IMR-90 (cell line): Measurements from ENCODE around the gene TM9SF4. TPM values are rescaled to one million over a fixed set of nuclear protein-coding genes. Genes with fewer than 3 reads are reported as not detected.

ENCODE experiments used
- ATAC-seq: fragments of 200-7000 bp; cut with Tn5 transposase; 2 replicates; pipeline ENCODE4 v1.9.1; 2020; ENCODE audit warnings: low read depth, mild to moderate bottlenecking, moderate library complexity
- BruUV-seq: library from RNA; stranded (reverse); fragments of 400-500 nt; replicated peaks from 2 replicates; lab custom pipeline; 2021; lab: Mats Ljungman, UMichigan
- CTCF ChIA-PET: fragments of 300-600 bp; formaldehyde crosslinking; extraction: SDS; loops from one replicate; lab custom pipeline; 2021; ENCODE audit warnings: antibody characterized with exemption; lab: Yijun Ruan, JAX
- POLR2A ChIA-PET: fragments of 300-600 bp; sonication (Branson Sonifier 250); formaldehyde crosslinking; loops from one replicate; lab custom pipeline; 2022; ENCODE audit warnings: antibody characterized with exemption; ENCODE audit not compliant: unreplicated experiment; lab: Charles Lee
- DNase-seq: peaks from one replicate; pipeline ENCODE4 v3.0.0; 2013
- H2AFZ ChIP-seq: replicated peaks from 2 replicates; pipeline ENCODE3; 2013; ENCODE audit warnings: low read length, mild to moderate bottlenecking; ENCODE audit not compliant: poor library complexity
- H2AK5ac ChIP-seq: 2 replicates; pipeline ENCODE4 v1.6.1; 2013; ENCODE audit warnings: low read depth, low read length, inconsistent platforms
- H2AK9ac ChIP-seq: replicated peaks from 2 replicates; pipeline ENCODE3; 2013; ENCODE audit warnings: mild to moderate bottlenecking, low read depth, low read length, moderate library complexity; ENCODE audit not compliant: poor library complexity
- H2BK120ac ChIP-seq: 2 replicates; pipeline ENCODE4 v1.6.1; 2013; ENCODE audit warnings: low read depth, low read length, inconsistent platforms
- H2BK15ac ChIP-seq: 3 replicates; pipeline ENCODE4 v1.6.1; 2013; ENCODE audit warnings: low read depth, low read length, inconsistent platforms
- H2BK20ac ChIP-seq: 2 replicates; pipeline ENCODE4 v1.6.1; 2013; ENCODE audit warnings: low read depth, mild to moderate bottlenecking, inconsistent platforms, low read length, moderate library complexity
- H2BK5ac ChIP-seq: 2 replicates; pipeline ENCODE4 v1.6.1; 2013; ENCODE audit warnings: mild to moderate bottlenecking, low read depth, low read length, inconsistent platforms; ENCODE audit not compliant: poor library complexity, severe bottlenecking
- H3K14ac ChIP-seq: replicated peaks from 2 replicates; pipeline ENCODE4 v1.6.1; 2013; ENCODE audit warnings: low read depth, low read length, inconsistent platforms
- H3K18ac ChIP-seq: 2 replicates; pipeline ENCODE4 v1.6.1; 2013; ENCODE audit warnings: low read depth, low read length, control low read depth
- H3K23ac ChIP-seq: 2 replicates; pipeline ENCODE4 v1.6.1; 2013; ENCODE audit warnings: low read depth, low read length, inconsistent platforms
- H3K27ac ChIP-seq: 2 replicates; pipeline ENCODE4 v1.5.1; 2013; ENCODE audit warnings: mild to moderate bottlenecking, control low read depth, low read length; ENCODE audit not compliant: insufficient read depth
- H3K27me3 ChIP-seq: 2 replicates; pipeline ENCODE4 v1.6.1; 2013; ENCODE audit warnings: low read length; ENCODE audit not compliant: control insufficient read depth, insufficient read depth
- H3K36me3 ChIP-seq: 2 replicates; pipeline ENCODE4 v1.6.1; 2013; ENCODE audit warnings: low read length, mixed read lengths; ENCODE audit not compliant: control insufficient read depth, insufficient read depth
- H3K4ac ChIP-seq: 2 replicates; pipeline ENCODE4 v1.6.1; 2013; ENCODE audit warnings: low read depth, low read length, inconsistent platforms
- H3K4me1 ChIP-seq: 2 replicates; pipeline ENCODE4 v1.6.1; 2013; ENCODE audit warnings: low read length, mixed read lengths; ENCODE audit not compliant: control insufficient read depth, insufficient read depth
- H3K4me2 ChIP-seq: 2 replicates; pipeline ENCODE4 v1.6.1; 2013; ENCODE audit warnings: low read depth, mild to moderate bottlenecking, control low read depth, low read length, moderate library complexity
- H3K4me3 ChIP-seq: 2 replicates; pipeline ENCODE4 v1.5.1; 2013; ENCODE audit warnings: low read depth, mild to moderate bottlenecking, control low read depth, low read length, moderate library complexity; ENCODE audit not compliant: insufficient read depth
- H3K56ac ChIP-seq: 2 replicates; pipeline ENCODE4 v1.6.1; 2013; ENCODE audit warnings: low read length, inconsistent platforms; ENCODE audit not compliant: insufficient read depth; ENCODE audit errors: extremely low read depth
- H3K79me1 ChIP-seq, 2 experiments: 2 replicates each; pipeline ENCODE4 v1.6.1; 2013; ENCODE audit warnings: low read length in 2 of 2, inconsistent platforms in 1 of 2, low read depth in 1 of 2
- H3K9ac ChIP-seq: 2 replicates; pipeline ENCODE4 v1.6.1; 2013; ENCODE audit warnings: low read depth, low read length, control low read depth
- H3K9me1 ChIP-seq: 2 replicates; pipeline ENCODE4 v1.6.1; 2013; ENCODE audit warnings: low read length, inconsistent platforms; ENCODE audit not compliant: insufficient read depth
- H3K9me3 ChIP-seq: 2 replicates; pipeline ENCODE4 v1.6.1; 2013; ENCODE audit warnings: low read length; ENCODE audit not compliant: control insufficient read depth, insufficient read depth
- H4K20me1 ChIP-seq: 2 replicates; pipeline ENCODE4 v1.6.1; 2013; ENCODE audit warnings: low read length, inconsistent platforms; ENCODE audit not compliant: insufficient read depth
- H4K5ac ChIP-seq: 2 replicates; pipeline ENCODE4 v1.6.1; 2013; ENCODE audit warnings: mild to moderate bottlenecking, low read depth, low read length, control low read depth
- H4K8ac ChIP-seq, 2 experiments: 2 replicates each; pipeline ENCODE4 v1.6.1; 2013; ENCODE audit warnings: low read depth in 2 of 2, low read length in 2 of 2, control low read depth in 1 of 2, inconsistent platforms in 1 of 2
- H4K91ac ChIP-seq: 2 replicates; pipeline ENCODE4 v1.6.1; 2013; ENCODE audit warnings: low read depth, low read length, inconsistent platforms; ENCODE audit not compliant: insufficient read depth
- BHLHE40 ChIP-seq: fragments of 150-350 bp; IDR thresholded peaks from 2 replicates; pipeline ENCODE4 v1.6.1; 2016; ENCODE audit warnings: mild to moderate bottlenecking, low read depth, low read length
- MAFK ChIP-seq: IDR thresholded peaks from 2 replicates; pipeline ENCODE4 v1.6.1; 2012; ENCODE audit warnings: low read depth, low read length, improper control_type of control experiment
- MAZ ChIP-seq: IDR thresholded peaks from 2 replicates; pipeline ENCODE4 v1.6.1; 2012; ENCODE audit warnings: low read depth, mild to moderate bottlenecking, low read length, improper control_type of control experiment, moderate library complexity, borderline replicate concordance
- RAD21 ChIP-seq: IDR thresholded peaks from 2 replicates; pipeline ENCODE4 v1.6.1; 2012; ENCODE audit warnings: low read length, improper control_type of control experiment
- RCOR1 ChIP-seq: IDR thresholded peaks from 2 replicates; pipeline ENCODE4 v1.6.1; 2012; ENCODE audit warnings: mild to moderate bottlenecking, low read length, improper control_type of control experiment; ENCODE audit not compliant: insufficient replicate concordance
- RFX5 ChIP-seq: IDR thresholded peaks from 2 replicates; pipeline ENCODE4 v1.8.0; 2012; ENCODE audit warnings: low read depth, mild to moderate bottlenecking, low read length, moderate library complexity
- SMC3 ChIP-seq: fragments of 150-350 bp; IDR thresholded peaks from 2 replicates; pipeline ENCODE4 v1.6.1; 2016; ENCODE audit warnings: low read depth, mild to moderate bottlenecking, antibody characterized with exemption, low read length, moderate library complexity
- WGBS, 2 experiments: methylation state at CpG; one replicate each; pipeline versions ENCODE4 v1.1.5 to v1.1.7; 2013; ENCODE audit warnings: missing lambda C conversion rate in 2 of 2; ENCODE audit not compliant: insufficient read length in 1 of 2; ENCODE audit errors: extremely low coverage in 2 of 2; 5-methylcytosine and 5-hydroxymethylcytosine counted together
- dilution Hi-C: fragments of 300-500 bp; cut with HindIII; formaldehyde crosslinking; loops from one replicate; pipeline ENCODE4 v1.14.3; 2018; ENCODE audit warnings: low sequenced_read_pairs; ENCODE audit not compliant: unreplicated experiment
- in situ Hi-C: fragments of 300-500 bp; cut with MboI; formaldehyde crosslinking; loops from 3 replicates; pipeline ENCODE4 v1.14.3; 2019; ENCODE audit warnings: low sequenced_read_pairs, inconsistent platforms, mixed read lengths
- intact Hi-C: fragments of 100-400 bp; cut with micrococcal nuclease; formaldehyde crosslinking; loops from 2 replicates; pipeline ENCODE4 v1.10.0; 2022
- polyA plus RNA-seq, 3 experiments: library from polyadenylated mRNA; depleted of rRNA; stranded (reverse); fragments of >200 nt; gene quantifications; 2 replicates each; pipeline ENCODE4 v1.2.3, GENCODE V29; 2012; ENCODE audit warnings: low replicate concordance in 1 of 3
- total RNA-seq: library from RNA; depleted of rRNA; stranded (reverse); fragments of >200 nt; gene quantifications from 2 replicates; pipeline ENCODE4 v1.2.3, GENCODE V29; 2012
- TF ChIP-seq, protein P1 (sequence below): conservative IDR thresholded peaks from 2 replicates; pipeline ENCODE4 v1.5.1; 2012; ENCODE audit warnings: mild to moderate bottlenecking, low read depth, low read length, improper control_type of control experiment
- TF ChIP-seq, protein P2 (sequence below): fragments of 150-350 bp; IDR thresholded peaks from 2 replicates; pipeline ENCODE4 v1.6.1; 2017; ENCODE audit warnings: mild to moderate bottlenecking, antibody characterized with exemption, low read length, low read depth

TM9SF4 gene
- total and polyA plus RNA-seq, 2 of the 4 experiments (the other 2 are of a cell fraction), result 35.3 to 59.1 TPM

DNA sequence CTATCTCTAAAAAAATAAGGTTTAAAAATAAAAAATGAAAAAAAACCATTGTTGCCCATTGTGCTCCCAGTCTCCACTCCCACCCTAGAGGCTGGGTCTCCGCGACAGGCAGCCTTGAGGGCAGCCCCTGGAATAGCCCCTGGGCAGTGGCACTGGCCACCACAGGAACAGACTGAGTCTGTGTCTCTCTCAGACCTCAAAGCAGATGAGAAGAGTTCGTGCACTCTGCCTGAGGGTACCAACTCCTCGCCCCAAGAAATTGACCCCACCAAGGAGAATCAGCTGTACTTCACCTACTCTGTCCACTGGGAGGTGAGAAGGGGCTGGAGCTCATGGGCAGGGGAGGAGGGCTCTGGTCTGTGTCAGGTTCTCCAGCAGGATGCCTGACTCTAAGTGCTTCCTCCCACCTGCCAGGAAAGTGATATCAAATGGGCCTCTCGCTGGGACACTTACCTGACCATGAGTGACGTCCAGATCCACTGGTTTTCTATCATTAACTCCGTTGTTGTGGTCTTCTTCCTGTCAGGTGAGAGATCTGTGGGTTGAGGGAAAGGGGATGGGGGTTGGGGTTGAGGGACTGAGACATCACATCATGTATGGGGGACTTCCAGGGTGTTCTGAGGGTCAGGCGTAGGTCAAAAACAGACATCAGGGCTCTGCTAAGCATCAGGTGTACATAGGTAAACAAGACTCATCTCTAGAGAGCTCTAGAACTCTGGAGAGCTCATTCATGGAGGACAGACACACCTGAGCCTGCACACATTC is 35.6 kb downstream of the TM9SF4 start:
- Histone ChIP-seq H3K4me3 (no peak overlapping the region), H3K4me2 (no peak overlapping the region), H2BK15ac (no peak overlapping the region), H3K4ac (no peak overlapping the region), H3K36me3 (peaks cover 67% of the 10 kb centered on the region), H2BK20ac (no peak overlapping the region), H3K9ac (no peak overlapping the region), H4K20me1 (peaks cover 12% of the 10 kb centered on the region), H3K4me1 (no peaks in the 10 kb centered on the region), H3K9me1 (peaks cover 12% of the 10 kb centered on the region), H4K91ac (no peak overlapping the region), H4K8ac (no peak overlapping the region), H3K27ac (no peak overlapping the region), H3K27me3 (no peaks in the 10 kb centered on the region), H3K56ac (no peak overlapping the region), H2AFZ (no peak overlapping the region), H2BK5ac (no peak overlapping the region), H3K18ac (no peak overlapping the region), H3K79me1 (peaks cover 4 to 18% of the 10 kb centered on the region in 2 experiments), H3K14ac (no peak overlapping the region), H2BK120ac (no peak overlapping the region), H3K9me3 (no peaks in the 10 kb centered on the region), H2AK5ac (no peak overlapping the region), H2AK9ac (no peak overlapping the region), H3K23ac (no peak overlapping the region), H4K5ac (no peak overlapping the region)
- no TSS peak for BruUV-seq
- ATAC-seq, result no peak
- POLR2A ChIA-PET, result no interaction called here
- TF ChIP-seq, protein P1, sequence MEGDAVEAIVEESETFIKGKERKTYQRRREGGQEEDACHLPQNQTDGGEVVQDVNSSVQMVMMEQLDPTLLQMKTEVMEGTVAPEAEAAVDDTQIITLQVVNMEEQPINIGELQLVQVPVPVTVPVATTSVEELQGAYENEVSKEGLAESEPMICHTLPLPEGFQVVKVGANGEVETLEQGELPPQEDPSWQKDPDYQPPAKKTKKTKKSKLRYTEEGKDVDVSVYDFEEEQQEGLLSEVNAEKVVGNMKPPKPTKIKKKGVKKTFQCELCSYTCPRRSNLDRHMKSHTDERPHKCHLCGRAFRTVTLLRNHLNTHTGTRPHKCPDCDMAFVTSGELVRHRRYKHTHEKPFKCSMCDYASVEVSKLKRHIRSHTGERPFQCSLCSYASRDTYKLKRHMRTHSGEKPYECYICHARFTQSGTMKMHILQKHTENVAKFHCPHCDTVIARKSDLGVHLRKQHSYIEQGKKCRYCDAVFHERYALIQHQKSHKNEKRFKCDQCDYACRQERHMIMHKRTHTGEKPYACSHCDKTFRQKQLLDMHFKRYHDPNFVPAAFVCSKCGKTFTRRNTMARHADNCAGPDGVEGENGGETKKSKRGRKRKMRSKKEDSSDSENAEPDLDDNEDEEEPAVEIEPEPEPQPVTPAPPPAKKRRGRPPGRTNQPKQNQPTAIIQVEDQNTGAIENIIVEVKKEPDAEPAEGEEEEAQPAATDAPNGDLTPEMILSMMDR, result no peak
- TF ChIP-seq SMC3 (no peak), MAFK (no peak), MAZ (no peak), RCOR1 (no peak), BHLHE40 (no peak), RFX5 (no peak), RAD21 (no peak)
- TF ChIP-seq, protein P2, sequence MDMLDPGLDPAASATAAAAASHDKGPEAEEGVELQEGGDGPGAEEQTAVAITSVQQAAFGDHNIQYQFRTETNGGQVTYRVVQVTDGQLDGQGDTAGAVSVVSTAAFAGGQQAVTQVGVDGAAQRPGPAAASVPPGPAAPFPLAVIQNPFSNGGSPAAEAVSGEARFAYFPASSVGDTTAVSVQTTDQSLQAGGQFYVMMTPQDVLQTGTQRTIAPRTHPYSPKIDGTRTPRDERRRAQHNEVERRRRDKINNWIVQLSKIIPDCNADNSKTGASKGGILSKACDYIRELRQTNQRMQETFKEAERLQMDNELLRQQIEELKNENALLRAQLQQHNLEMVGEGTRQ, result no peak
- in situ Hi-C loops, result no loop called here
- CTCF ChIA-PET, result no interaction called here
- dilution Hi-C loops, result no loop called here
- intact Hi-C loops, result no loop called here
- 100% methylated on average over 2 of the region's 8 CpGs; no CpG with 5 or more reads in 1 of the 2 experiments for WGBS, 2 experiments
- DNase-seq, result no peak
